DMS153 treated with DMSO at 0.1 percent for 48 hours (cell line): Measurements from ENCODE around the gene GMFB.
A peak's percentile ranks its signal among the peaks of the same experiment; 100 is the strongest.
"Not testable (repeated sequence)": the region's sequence is repeated elsewhere in the genome, so short reads cannot be mapped to it uniquely, and the experiment has no call there.

Experiments
- DNase-seq: peaks from one replicate; lab custom pipeline; 2025; ENCODE audit not compliant: unreplicated experiment; lab: John Stamatoyannopoulos, UW

GMFB gene

DNA sequence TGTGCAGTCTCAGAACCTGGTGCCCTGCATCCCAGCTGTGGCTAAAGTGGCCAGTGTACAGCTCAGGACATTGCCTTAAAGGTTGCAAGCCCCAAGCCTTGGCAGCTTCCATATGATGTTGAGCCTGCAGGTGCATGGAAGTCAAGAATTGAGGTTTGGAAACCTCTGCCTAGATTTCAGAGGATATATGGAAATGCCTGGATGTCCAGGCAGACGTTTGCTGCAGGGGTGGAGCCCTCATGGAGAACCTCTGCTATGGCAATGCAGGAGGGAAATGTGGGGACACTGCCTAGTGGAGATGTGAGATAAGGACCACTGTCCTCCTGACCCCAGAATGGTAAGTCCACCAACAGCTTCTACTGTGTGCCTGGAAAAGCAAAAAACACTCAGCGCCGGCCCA, 29.7 kb downstream of the GMFB start:
- DNase-seq: no peak

DNA sequence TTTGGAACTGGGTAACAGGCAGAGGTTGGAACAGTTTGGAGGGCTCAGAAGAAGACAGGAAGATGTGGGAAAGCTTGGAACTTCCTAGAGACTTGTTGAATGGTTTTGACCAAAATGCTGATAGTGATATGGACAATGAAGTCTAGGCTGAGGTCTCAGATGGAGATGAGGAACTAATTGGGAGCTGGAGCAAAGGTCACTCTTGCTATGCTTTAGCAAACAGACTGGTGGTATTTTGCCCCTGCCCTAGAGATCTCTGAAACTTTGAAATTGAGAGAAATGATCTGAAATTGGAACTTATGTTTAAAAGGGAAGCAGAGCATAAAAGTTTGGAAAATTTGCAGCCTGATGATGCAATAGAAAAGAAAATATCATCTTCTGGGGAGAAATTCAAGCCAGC, 30.2 kb downstream of the GMFB start:
- DNase-seq: not testable (repeated sequence)

DNA sequence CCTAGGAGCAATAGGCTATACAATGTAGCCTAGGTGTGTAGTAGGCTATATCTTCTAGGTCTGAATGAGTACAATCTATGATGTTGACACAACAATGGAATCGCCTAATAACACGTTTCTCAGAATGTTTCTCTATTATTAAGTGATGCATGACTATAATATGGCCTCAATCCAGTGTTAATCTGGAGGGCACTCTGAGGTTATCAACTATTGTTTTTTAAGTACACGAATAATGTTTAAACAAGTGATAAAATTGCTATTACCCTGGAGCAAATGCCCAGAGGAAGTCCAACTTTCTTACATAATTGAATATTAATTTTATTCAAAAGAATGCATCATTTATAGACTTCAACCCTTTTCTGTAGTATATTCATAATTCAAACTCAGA, 31.2 kb downstream of the GMFB start:
- no peak for DNase-seq

DNA sequence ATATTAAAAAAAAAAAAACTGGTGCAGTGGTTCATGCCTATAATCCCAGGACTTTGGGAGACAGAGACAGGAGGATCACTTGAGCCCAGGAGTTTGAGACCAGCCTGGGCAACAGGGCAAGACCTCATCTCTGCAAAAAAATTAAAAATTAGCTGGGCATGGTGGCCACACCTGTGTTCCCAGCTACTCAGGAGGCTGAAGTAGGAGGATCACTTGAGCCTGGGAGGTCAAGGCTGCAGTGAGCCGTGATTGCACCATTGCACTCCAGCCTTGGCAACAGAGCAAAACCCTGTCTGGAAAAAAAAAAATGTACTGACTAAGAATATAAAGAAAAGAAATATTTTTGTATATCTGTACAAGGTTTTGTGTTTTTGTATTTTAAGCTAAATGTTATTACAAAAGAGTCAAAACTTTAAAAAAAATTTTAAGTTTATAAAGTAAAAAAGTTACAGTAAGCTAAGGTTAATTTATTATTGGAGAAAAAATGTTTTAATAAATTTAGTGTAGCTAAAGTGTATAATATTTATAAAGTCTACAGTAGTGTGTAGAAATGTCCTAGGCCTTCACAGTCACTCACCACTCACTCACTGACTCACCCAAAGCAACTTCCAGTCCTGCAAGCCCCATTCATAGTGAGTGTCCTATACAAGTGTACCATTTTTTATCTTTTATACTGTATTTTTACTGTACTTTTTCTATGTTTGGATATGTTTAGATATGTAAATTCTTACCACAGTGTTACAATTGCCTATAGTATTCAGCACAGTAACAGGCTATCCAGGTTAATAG, 31.8 kb downstream of the GMFB start:
- not testable (repeated sequence) for DNase-seq

DNA sequence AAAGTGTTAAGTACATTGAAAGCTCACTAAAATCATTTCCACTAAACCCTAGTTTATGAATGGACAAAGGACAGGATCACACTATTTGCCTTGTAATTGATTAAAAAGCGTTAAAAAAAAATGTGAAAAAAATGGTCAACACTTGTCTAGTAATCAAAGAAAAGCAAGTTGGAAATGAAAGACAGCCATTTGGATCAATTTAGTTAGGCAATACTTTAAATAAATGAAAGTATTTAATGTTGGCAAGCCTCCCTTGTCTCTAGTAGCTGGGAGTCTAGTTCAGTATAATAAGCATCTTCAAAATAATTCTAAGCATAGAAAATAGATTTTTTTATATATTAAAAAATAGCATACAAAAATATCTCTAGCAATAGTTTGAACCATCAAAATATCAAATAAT, 33.4 kb downstream of the GMFB start:
- no peak for DNase-seq

- not testable (repeated sequence) for DNase-seq
Observed at GRCh38 chr14:54453990-54454389, 34.8 kb downstream of the GMFB start.

DNA sequence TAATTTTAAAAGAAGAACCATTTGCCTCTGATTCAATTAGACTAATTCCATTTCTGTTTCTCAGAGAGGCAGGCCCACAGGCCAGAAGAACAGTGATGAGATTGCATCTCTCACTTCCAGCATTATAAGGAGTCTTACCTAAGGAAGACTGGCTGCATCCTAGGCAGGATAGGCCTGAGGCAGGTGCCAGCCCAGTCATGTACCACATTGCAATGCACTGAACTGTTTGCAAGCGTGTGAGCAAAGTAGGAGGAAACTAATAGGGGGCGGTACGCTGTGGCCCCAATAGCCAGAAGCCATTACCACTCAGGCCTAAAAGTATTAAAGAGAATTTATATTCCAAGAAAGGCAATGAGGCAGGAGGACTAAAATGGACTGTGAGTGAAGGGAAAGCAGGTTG, 35.5 kb downstream of the GMFB start:
- DNase-seq: no peak

DNA sequence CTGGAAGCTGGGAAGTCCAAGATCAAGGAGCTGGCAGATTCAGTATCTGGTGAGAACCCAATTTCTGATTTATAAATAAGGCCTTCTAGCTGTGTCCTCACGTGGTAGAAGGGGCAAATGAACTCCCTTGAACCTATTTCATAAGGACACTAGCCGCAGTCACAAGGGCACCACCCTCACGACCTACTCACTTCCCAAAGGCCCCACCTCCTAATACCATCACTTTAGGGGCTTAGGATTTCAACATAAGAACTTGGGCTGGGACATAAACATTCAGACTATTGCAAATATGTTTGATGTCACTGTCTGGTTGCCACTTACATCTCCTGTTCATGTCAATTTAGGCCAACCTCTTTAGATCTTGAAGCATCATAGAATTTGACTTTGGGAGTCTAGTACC, 36.8 kb downstream of the GMFB start:
- DNase-seq: no peak

DNA sequence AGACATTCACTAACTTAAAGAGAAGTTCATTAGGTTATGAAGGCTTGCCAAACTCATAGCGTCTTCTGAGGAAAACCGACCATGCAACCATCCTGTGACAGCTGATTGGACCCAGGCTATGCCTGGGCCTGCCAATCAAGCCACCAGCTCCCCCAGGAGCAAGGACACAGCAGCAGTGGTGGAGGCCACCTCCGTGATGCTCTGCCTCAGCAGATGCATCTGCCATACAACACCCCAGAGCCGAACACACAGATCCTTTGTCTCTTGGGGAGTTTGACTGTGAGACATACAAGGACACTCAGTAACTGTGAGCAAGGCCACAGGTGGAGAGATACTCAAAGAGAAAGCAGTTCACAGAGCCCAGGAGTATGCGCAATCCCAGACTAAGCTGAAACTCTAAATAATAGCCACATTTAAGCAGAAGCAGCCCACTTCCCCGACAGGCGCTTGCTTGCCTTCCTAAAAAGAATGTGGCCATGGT, 37.6 kb downstream of the GMFB start:
- no peak for DNase-seq

GRCh38 chr14:54450535-54450934, 38.2 kb downstream of the GMFB start:
- DNase-seq: no peak

- DNase-seq: no peak
Observed at GRCh38 chr14:54447231-54447692, 41.5 kb downstream of the GMFB start.

GRCh38 chr14:54446161-54446693, 42.6 kb downstream of the GMFB start:
- no peak for DNase-seq

GRCh38 chr14:54444681-54445080, 44.1 kb downstream of the GMFB start:
- no peak for DNase-seq

- DNase-seq: no peak
Observed at GRCh38 chr14:54443981-54444380, 44.8 kb downstream of the GMFB start.

GRCh38 chr14:54442961-54443360, 45.8 kb downstream of the GMFB start:
- not testable (repeated sequence) for DNase-seq

DNA sequence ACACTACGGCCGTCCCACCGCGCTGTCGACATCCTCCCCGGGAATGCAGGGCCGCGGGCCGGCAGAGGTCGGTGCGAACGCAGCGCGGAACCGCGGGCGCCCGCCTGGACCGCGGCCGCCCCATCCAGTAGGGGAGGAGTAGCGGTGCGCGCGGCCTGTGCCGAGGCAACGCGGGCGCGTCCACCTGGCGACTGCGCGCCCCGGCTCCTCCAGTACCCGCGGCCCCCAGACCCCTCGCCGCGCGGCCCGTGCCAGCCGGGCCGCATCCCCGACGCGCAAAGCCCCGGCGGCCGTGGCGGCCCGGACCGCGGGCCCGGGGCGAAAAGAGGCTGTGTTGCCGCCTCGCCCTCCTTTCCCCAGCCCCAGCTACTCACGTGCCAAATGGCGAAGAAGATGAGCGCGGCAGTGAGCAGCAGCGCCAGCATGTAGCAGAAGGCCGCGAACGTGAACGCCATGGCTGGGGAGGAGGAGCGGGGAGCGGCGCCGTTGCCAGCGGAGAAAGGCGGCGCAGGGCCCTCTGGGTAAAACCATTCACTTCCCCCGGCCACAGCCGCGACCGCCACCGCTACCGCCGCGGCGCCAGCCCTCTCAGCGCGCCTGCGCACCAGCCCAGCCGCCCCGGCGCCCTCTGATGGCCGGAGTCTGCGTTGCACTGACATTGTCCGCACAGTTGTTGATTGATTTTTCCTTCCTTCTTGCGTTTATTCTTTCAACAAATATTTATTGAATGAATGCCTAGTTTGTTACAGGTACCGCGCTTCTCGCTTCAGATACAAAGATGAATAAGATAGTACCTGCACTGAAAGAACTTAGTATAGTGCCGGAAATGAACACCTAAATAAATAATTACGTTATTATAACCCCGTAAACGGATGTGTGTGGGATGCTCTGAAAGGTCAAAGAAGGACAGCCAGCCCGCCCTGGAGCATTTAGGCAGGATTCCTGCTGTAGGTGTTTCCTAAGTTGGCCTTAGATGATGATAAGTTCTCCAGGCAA, 47.6 kb downstream of the GMFB start, which contains the start of gene CNIH1:
CNIH1 (minus strand) TSS at position 502 of the 996 bp plus-strand sequence; CDS start at position 455, 47 bp downstream.
- DNase-seq: peak; percentile 89

DNA sequence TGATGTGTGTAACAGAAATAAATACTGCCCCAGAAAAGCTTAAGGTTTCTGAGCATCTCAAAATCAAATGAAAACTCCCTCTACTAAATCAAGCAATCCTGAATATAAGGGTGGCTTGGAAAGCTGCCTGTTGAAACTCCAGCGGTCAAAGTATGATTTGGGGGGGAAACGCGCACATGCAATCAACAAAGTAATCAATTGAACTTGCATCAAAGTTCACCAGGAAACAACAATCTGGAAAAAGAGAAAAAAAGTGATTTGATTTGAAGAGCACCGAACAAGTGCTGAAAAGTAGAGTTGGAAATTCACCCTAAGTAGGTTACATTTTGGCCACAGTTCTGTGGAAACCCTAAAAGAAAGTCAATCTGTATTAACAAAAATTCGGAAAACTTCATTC, 48.3 kb downstream of the GMFB start:
- DNase-seq: no peak

DNA sequence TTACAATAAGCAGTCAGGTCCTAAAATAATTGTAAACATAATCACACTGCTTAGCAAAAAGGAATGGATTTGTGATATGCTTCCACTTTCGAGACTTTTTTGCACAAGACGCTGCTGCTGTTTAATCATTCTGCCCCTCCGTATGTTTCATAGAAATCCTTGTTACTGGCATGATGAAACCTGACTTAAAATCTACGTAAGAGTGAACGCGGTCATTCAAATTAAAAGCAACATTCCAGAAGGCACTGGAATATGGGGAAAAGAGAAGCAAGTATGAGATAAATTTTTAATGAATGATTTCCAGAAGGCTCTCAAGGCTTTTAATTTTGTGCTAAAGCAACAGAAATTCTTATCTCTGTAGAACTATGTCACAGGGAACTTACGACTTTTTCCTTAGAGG, 48.7 kb downstream of the GMFB start:
- DNase-seq: no peak

DNA sequence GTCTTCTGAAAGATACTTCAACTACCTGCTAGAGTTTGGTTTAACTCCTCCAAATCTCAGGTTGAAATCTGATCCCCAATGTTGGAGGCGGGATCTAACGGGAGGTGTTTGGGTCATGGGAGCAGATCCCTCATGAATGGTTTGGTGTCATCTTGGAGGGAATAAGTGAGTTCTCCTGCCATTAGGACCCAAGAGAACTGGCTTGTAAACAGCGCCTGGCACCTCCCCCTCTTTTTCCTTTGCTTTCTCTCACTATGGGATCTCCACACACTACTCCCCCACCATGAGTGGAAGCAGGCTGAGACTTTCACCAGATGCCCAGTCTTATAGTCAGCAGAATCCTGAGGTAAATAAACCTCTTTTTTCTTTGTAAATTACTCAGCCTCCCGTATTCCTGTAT, 50.1 kb downstream of the GMFB start:
- DNase-seq: no peak

DNA sequence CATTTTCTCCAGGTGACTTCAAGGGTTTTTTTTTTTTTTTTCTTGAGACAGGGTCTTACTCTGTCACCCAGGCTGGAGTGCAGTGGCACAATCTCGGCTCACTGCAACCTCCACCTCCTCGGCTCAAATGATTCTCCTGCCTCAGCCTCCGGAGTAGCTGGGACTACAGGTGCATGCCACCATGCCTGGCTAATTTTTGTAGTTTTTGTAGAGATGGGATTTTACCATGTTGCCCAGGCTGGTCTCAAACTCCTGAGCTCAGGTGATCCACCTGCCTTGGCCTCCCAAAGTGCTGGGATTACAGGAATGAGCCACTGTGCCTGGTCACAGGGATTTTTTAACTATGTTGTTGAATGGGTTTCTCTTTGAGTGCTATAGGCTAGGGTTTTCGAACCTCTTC, 50.8 kb downstream of the GMFB start:
- DNase-seq: not testable (repeated sequence)

DNA sequence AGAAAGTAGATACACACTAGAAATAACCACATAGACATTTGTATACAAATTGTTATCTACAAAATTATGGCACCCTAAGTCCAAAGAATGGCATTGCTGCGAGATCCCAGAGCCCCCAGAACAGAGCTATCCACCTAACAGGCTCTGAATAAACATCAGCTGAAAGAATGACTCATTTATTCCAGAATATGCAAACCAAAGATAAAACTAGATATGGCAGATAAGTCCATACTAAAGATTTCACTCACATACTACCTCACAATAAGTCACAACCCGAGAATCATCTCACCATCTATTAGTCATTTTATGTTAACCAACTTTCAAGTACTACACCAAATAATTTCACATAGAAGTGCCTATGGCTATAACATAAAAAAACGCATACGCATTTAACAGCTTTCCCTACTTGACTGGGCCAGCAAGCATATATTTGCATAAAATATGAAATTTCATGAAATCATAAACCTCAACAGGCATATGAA, 53.2 kb downstream of the GMFB start:
- DNase-seq: no peak
